ENCODE measurements around the gene SCLY. TPM values are rescaled to one million over a fixed set of nuclear protein-coding genes. Genes with fewer than 3 reads are reported as not detected.

The SCLY gene
- total RNA-seq, 4 donors from 2014 or later, result 8.5 to 16.0 (median 11.2) TPM

- TF ChIP-seq CTCF (IDR thresholded peaks at IDR 0.05; ENCODE audit: low read depth), result no peak
Observed at GRCh38 chr2:238129166-238130010, 68.6 kb downstream of the SCLY start.

DNA sequence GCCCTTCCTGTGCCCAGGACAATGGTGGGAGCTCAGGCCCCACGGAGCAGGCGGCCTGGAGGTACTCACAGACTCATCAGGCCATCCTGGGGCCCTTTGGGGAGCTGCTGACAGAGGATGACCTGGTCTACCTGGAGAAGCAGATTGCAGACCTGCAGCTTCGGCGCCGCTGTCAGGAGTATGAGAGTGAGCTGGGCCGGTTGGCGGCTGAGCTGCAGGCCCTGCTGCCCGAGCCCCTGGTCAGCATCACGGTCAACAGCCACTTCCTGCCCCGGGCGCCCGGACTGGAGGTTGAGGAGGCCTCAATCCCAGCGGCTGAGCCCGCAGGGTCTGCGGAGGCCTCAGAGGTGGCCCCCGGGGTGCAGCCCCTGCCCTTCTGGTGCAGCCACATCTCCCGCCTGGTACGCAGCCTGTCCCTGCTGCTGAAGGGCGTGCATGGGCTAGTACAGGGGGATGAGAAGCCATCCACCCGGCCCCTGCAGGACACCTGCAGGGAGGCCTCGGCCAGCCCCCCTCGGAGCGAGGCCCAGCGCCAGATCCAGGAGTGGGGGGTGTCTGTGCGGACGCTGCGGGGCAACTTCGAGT, 69.4 kb downstream of the SCLY start:
- TF ChIP-seq CTCF (IDR thresholded peaks at IDR 0.05; ENCODE audit: low read depth), result no peak

DNA sequence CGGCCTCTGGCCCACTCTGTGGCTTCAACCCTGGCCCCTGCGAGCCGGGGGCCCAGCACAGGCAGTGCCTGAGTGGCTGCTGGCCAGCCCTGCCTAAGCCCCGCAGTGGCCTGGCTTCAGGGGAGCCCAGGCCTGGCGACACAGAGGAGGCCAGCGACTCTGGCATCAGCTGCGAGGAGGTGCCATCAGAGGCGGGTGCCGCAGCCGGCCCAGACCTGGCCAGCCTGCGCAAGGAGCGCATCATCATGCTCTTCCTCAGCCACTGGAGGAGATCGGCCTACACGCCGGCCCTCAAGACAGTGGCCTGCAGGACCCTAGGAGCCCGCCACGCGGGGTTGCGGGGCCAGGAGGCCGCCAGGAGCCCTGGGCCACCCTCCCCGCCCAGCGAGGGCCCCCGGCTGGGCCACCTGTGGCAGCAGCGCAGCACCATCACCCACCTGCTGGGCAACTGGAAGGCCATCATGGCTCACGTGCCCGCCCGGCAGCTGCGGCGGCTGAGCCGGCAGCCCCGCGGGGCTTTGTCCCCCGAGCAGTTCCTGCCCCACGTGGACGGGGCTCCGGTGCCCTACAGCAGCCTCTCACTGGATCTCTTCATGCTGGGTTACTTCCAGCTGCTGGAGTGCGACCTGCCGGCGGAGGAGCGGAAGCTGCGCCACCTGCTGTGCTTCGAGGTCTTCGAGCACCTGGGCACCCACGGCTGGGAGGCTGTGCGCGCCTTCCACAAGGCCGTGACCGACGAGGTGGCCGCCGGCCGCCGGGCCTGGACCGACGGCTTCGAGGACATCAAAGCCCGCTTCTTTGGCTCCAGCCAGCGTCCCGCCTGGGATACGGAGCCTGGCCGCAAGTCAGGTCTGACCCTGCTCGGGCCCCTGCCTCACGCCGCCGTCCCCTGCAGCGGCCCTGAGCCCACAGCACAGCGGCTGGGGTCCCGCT, 70.2 kb downstream of the SCLY start:
- TF ChIP-seq CTCF (IDR thresholded peaks at IDR 0.05; ENCODE audit: low read depth), result no peak

GRCh38 chr2:238131761-238132462, 71.1 kb downstream of the SCLY start:
- TF ChIP-seq CTCF (IDR thresholded peaks at IDR 0.05; ENCODE audit: low read depth), result no peak

DNA sequence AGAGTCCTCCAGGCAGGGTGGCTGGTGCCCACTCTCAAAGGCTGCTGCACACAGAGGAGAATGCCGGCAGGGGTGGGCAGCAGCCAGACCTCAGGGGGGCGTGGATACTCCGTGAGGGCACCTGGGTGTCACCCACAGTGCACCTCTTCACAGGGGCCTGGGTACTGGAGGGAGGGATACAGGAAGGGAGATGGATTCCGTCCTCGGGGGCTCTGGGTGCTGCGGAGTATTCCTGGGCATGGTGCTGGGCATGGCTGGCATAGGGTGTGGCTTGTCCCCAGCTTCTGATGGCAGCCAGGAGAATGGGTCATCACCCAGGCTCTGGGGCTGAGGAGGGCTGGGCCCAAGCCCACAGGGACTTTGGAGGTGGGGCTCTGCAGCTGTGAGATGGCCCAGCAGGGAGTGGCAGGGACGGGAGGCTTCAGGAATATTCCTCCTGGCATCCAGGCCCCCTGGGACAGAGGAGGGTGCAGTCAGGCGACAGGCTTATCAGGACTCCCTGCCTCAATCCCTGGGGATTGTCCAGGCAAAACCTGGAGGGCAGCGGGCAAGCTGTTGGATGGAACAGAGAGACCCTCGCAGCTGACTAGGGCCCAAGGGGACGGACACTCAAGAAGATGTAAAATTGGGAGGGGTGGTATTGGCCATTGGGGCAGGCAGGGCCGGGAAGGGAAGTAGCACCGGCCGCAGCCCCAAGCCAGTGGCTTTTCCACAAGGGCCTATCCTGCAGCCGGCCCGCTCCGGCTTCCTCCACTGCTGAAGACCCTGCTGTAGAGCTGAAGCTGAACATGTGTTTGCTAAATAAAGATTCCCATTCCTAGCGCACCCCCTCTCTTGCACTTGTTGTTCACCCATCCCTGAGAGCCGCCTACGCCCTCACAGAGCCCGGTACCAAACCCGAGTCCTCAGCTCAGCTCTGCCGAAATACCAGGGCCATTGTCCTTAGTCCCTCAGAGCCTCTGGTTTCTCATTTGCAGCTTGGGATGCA, 72.0 kb downstream of the SCLY start:
- no peak for TF ChIP-seq CTCF (IDR thresholded peaks at IDR 0.05; ENCODE audit: low read depth)
